H1 (cell line): ENCODE measurements around the gene TMEM253. TPM values are rescaled to one million over a fixed set of nuclear protein-coding genes. Genes with fewer than 3 reads are reported as not detected.

ENCODE experiments used
- CTCF ChIA-PET: fragments of 300-600 bp; sonication (Branson Sonifier 250); formaldehyde crosslinking; loops from one replicate; lab custom pipeline; 2021; ENCODE audit not compliant: partially characterized antibody; lab: Charles Lee
- POLR2A ChIA-PET: fragments of 300-600 bp; sonication (Branson Sonifier 250); formaldehyde crosslinking; loops from one replicate; lab custom pipeline; 2021; ENCODE audit warnings: inconsistent platforms; ENCODE audit not compliant: partially characterized antibody; lab: Charles Lee
- DNase-seq, 2 experiments: peaks; one replicate each; pipeline versions ENCODE4 v3.0.0 to v3.0.0-alpha.2; 2010 to 2022; ENCODE audit warnings: low spot score in 2 of 2, low read depth in 1 of 2, mixed read lengths in 1 of 2
- FAIRE-seq: peaks from 2 replicates; lab custom pipeline; 2011; peaks lifted over from hg19 to GRCh38; lab: Jason Lieb, UNC
- H2AFZ ChIP-seq: 2 replicates; pipeline ENCODE4 v1.8.1; 2012; ENCODE audit warnings: low read length, inconsistent platforms
- H2AK5ac ChIP-seq: 2 replicates; pipeline ENCODE4 v1.6.1; 2013; ENCODE audit warnings: low read depth, low read length
- H2BK120ac ChIP-seq: replicated peaks from 2 replicates; pipeline ENCODE3; 2013; ENCODE audit warnings: low read depth, low read length, inconsistent platforms
- H2BK12ac ChIP-seq: 2 replicates; pipeline ENCODE4 v1.6.1; 2013; ENCODE audit warnings: low read depth, low read length
- H2BK15ac ChIP-seq: 2 replicates; pipeline ENCODE4 v1.6.1; 2013; ENCODE audit warnings: low read length
- H2BK20ac ChIP-seq: 2 replicates; pipeline ENCODE4 v1.6.1; 2013; ENCODE audit warnings: low read length
- H2BK5ac ChIP-seq: 2 replicates; pipeline ENCODE4 v1.6.1; 2013; ENCODE audit warnings: low read depth, low read length
- H3K14ac ChIP-seq: 2 replicates; pipeline ENCODE4 v1.6.1; 2013; ENCODE audit warnings: inconsistent platforms; ENCODE audit not compliant: insufficient read length
- H3K18ac ChIP-seq: 2 replicates; pipeline ENCODE4 v1.6.1; 2013; ENCODE audit warnings: low read length; ENCODE audit errors: extremely low read depth
- H3K23ac ChIP-seq: 2 replicates; pipeline ENCODE4 v1.6.1; 2013; ENCODE audit warnings: inconsistent platforms; ENCODE audit not compliant: insufficient read length
- H3K23me2 ChIP-seq: 2 replicates; pipeline ENCODE4 v1.6.1; 2013; ENCODE audit warnings: low read depth, low read length
- H3K27ac ChIP-seq: 2 replicates; pipeline ENCODE4 v1.6.1; 2011; ENCODE audit warnings: low read depth, low read length, inconsistent platforms
- H3K27me3 ChIP-seq, 4 experiments: replicated peaks in 1 of 4; 1 replicate in 1 of 4; 2 replicates in 3 of 4; pipeline versions ENCODE4 v1.6.1 to v1.8.1; 2011 to 2013; ENCODE audit warnings: low read length in 3 of 4, mild to moderate bottlenecking in 3 of 4, inconsistent platforms in 2 of 4, mixed read lengths in 2 of 4, moderate library complexity in 1 of 4; ENCODE audit not compliant: control insufficient read depth in 3 of 4, insufficient read depth in 3 of 4; ENCODE audit errors: extremely low read depth in 1 of 4
- H3K36me3 ChIP-seq, 4 experiments: 2 replicates each; pipeline versions ENCODE4 v1.6.1 to v1.8.1; 2011 to 2013; ENCODE audit warnings: mild to moderate bottlenecking in 4 of 4, low read length in 3 of 4, moderate library complexity in 2 of 4, control low read depth in 1 of 4, inconsistent platforms in 1 of 4; ENCODE audit not compliant: insufficient read depth in 4 of 4, control insufficient read depth in 2 of 4
- H3K4ac ChIP-seq: replicated peaks from 2 replicates; pipeline ENCODE3; 2013; ENCODE audit warnings: low read length, low read depth, mixed read lengths, inconsistent platforms; ENCODE audit not compliant: insufficient read length
- H3K4me1 ChIP-seq, 4 experiments: replicated peaks in 1 of 4; 1 replicate in 1 of 4; 2 replicates in 3 of 4; pipeline versions ENCODE4 v1.6.1 to v1.8.1; 2011 to 2013; ENCODE audit warnings: low read length in 3 of 4, inconsistent platforms in 2 of 4, mixed read lengths in 1 of 4; ENCODE audit not compliant: insufficient read depth in 4 of 4, control insufficient read depth in 3 of 4
- H3K4me2 ChIP-seq, 2 experiments: 2 replicates each; pipeline versions ENCODE4 v1.6.1 to v1.8.1; 2011 to 2013; ENCODE audit warnings: low read depth in 2 of 2, low read length in 2 of 2, control low read depth in 1 of 2, inconsistent platforms in 1 of 2, mild to moderate bottlenecking in 1 of 2; ENCODE audit not compliant: insufficient read depth in 1 of 2
- H3K4me3 ChIP-seq, 4 experiments: fragments of 200-600, 300-600 bp in 1 of 4; sonication (generic), shearing (Covaris generic), sonication (Bioruptor Twin) in 1 of 4; 2 replicates each; pipeline versions ENCODE4 v1.5.1 to v1.8.1; 2011 to 2016; ENCODE audit warnings: low read length in 4 of 4, low read depth in 3 of 4, control low read depth in 2 of 4, inconsistent platforms in 2 of 4, mild to moderate bottlenecking in 2 of 4, mixed read lengths in 1 of 4, moderate library complexity in 1 of 4; ENCODE audit not compliant: insufficient read depth in 2 of 4; ENCODE audit errors: extremely low read depth in 1 of 4
- H3K56ac ChIP-seq: replicated peaks from 2 replicates; pipeline ENCODE3; 2013; ENCODE audit warnings: low read depth, mild to moderate bottlenecking, mixed read lengths, low read length, inconsistent platforms; ENCODE audit not compliant: insufficient read length
- H3K79me1 ChIP-seq: 2 replicates; pipeline ENCODE4 v1.6.1; 2013; ENCODE audit warnings: low read depth, low read length, control low read depth
- H3K79me2 ChIP-seq, 2 experiments: 2 replicates each; pipeline versions ENCODE4 v1.6.1 to v1.8.1; 2012 to 2013; ENCODE audit warnings: low read length in 2 of 2, mild to moderate bottlenecking in 2 of 2, inconsistent platforms in 1 of 2; ENCODE audit not compliant: insufficient read depth in 2 of 2, control insufficient read depth in 1 of 2
- H3K9ac ChIP-seq, 4 experiments: replicated peaks in 1 of 4; 1 replicate in 1 of 4; 2 replicates in 3 of 4; pipeline versions ENCODE4 v1.6.1 to v1.8.1; 2011 to 2013; ENCODE audit warnings: low read depth in 3 of 4, low read length in 3 of 4, control low read depth in 2 of 4, mild to moderate bottlenecking in 2 of 4, moderate library complexity in 2 of 4, inconsistent platforms in 1 of 4; ENCODE audit errors: extremely low read depth in 1 of 4
- H3K9me3 ChIP-seq, 2 experiments: 2 replicates each; pipeline versions ENCODE4 v1.6.1 to v1.8.1; 2012 to 2013; ENCODE audit warnings: mild to moderate bottlenecking in 2 of 2, moderate library complexity in 2 of 2, control low read depth in 1 of 2, inconsistent platforms in 1 of 2, low read depth in 1 of 2, low read length in 1 of 2, mixed read lengths in 1 of 2; ENCODE audit not compliant: insufficient read depth in 2 of 2
- H4K20me1 ChIP-seq, 2 experiments: replicated peaks in 1 of 2; 2 replicates each; pipeline versions ENCODE3 to v1.8.1; 2011 to 2013; ENCODE audit warnings: inconsistent platforms in 2 of 2, low read length in 2 of 2, mild to moderate bottlenecking in 1 of 2; ENCODE audit not compliant: insufficient read depth in 2 of 2, control insufficient read depth in 1 of 2
- H4K5ac ChIP-seq: 2 replicates; pipeline ENCODE4 v1.6.1; 2013; ENCODE audit warnings: low read length, low read depth, mixed read lengths, inconsistent platforms; ENCODE audit not compliant: insufficient read length
- H4K8ac ChIP-seq: 2 replicates; pipeline ENCODE4 v1.8.0; 2013; ENCODE audit warnings: mild to moderate bottlenecking, moderate library complexity, low read length, inconsistent platforms; ENCODE audit not compliant: insufficient read depth; ENCODE audit errors: extremely low read depth
- H4K91ac ChIP-seq: replicated peaks from 2 replicates; pipeline ENCODE3; 2013; ENCODE audit warnings: low read length, mixed read lengths, inconsistent platforms; ENCODE audit not compliant: insufficient read length
- KDM4A ChIP-seq: IDR thresholded peaks from one replicate; pipeline ENCODE4 v1.7.1; 2012; ENCODE audit warnings: low read depth, mild to moderate bottlenecking, moderate library complexity, low read length, inconsistent platforms; ENCODE audit not compliant: severe bottlenecking
- PHF8 ChIP-seq: fragments of 200-600 bp; sonication (generic); conservative IDR thresholded peaks from 2 replicates; pipeline ENCODE4 v1.7.1; 2012; ENCODE audit warnings: low read depth, mild to moderate bottlenecking, inconsistent platforms, low read length, moderate library complexity
- POLR2A ChIP-seq, 2 experiments: IDR thresholded peaks; 1 replicate in 1 of 2; 2 replicates in 1 of 2; pipeline ENCODE4 v1.6.1; 2011; ENCODE audit warnings: low read depth in 2 of 2, low read length in 2 of 2, mild to moderate bottlenecking in 2 of 2; ENCODE audit errors: control extremely low read depth in 1 of 2
- POLR2AphosphoS5 ChIP-seq: IDR thresholded peaks from 2 replicates; pipeline ENCODE4 v1.6.1; 2011; ENCODE audit warnings: low read depth, low read length
- RXRA ChIP-seq: IDR thresholded peaks from 2 replicates; pipeline ENCODE4 v1.6.1; 2011; ENCODE audit warnings: low read depth, mild to moderate bottlenecking, low read length, moderate library complexity; ENCODE audit not compliant: insufficient read depth
- SIX5 ChIP-seq: IDR thresholded peaks from 2 replicates; pipeline ENCODE4 v1.6.1; 2011; ENCODE audit warnings: mild to moderate bottlenecking, low read depth, low read length
- WGBS, 2 experiments: shearing (Covaris generic) in 1 of 2; methylation state at CpG; one replicate each; pipeline versions ENCODE4 v1.1.6 to v1.1.7; 2013 to 2015; ENCODE audit warnings: low lambda C conversion rate in 2 of 2, mixed read lengths in 2 of 2, inconsistent platforms in 1 of 2, low coverage in 1 of 2, missing lambda C conversion rate in 1 of 2; ENCODE audit not compliant: insufficient replicate concordance in 2 of 2, insufficient coverage in 1 of 2, insufficient read length in 1 of 2; ENCODE audit errors: extremely low coverage in 1 of 2, missing lambda C conversion rate in 1 of 2; 5-methylcytosine and 5-hydroxymethylcytosine counted together
- polyA plus RNA-seq, 7 experiments: library from polyadenylated mRNA; depleted of rRNA in 3 of 7; stranded (reverse) in 5 of 7; unstranded in 2 of 7; fragments of >200 nt in 5 of 7; fragments of 200-250 nt in 2 of 7; gene quantifications; 1 replicate in 5 of 7; 2 replicates in 1 of 7; 4 replicates in 1 of 7; pipeline versions ENCODE4 v1.2.1 to v1.2.3, GENCODE V29; 2011 to 2013; ENCODE audit warnings: missing spikeins in 2 of 7, mixed read lengths in 2 of 7
- total RNA-seq: library from RNA; stranded (reverse); fragmentation: NEBNext Ultra II Directional; extraction: Animal tissue kit (Norgen Biotek cat#: 25700); gene quantifications from 2 replicates; pipeline ENCODE4 v1.2.1, GENCODE V29; 2021
- TF ChIP-seq, protein P1 (sequence below), 3 experiments: IDR thresholded peaks; 1 replicate in 2 of 3; 2 replicates in 1 of 3; pipeline versions ENCODE4 v1.5.1 to v1.6.1; 2011; ENCODE audit warnings: low read length in 3 of 3, mild to moderate bottlenecking in 3 of 3, inconsistent platforms in 2 of 3, low read depth in 1 of 3, moderate library complexity in 1 of 3; ENCODE audit not compliant: insufficient read depth in 1 of 3; ENCODE audit errors: control extremely low read depth in 1 of 3

The TMEM253 gene
- total and polyA plus RNA-seq, 2 of the 8 experiments (the other 6 are each of a cell fraction or from before 2014, with no cell fraction given) = 1.9 to 2.2 TPM

DNA sequence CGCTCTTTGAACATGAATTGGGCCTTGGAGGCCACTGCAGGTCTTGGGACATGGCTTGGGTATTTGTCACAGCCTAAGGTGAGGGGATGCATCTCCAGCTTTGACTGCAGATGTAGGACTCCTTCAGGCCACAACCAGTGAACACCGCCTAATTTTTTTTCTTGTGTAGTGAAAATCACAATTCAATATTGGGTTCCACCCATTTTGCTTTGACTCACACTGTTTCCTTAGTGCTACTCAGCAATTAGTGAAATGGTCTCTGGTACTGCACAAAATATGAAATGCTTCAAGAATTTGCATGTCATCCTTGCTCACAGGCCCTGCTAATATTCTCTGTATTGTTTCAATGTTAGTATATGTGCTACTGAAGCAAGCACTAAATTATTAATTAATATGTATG, 12.5 kb downstream of the TMEM253 start:
- no peaks in the 10 kb centered on the region for H4K20me1 ChIP-seq
- H3K23ac ChIP-seq = no peak overlapping the region
- ChIA-PET POLR2A (interaction anchor here (0.6 to 1.6 kb wide), 2 partner anchors 21 to 24 kb away, joined by 3 to 5 read pairs; no protein-coding TSS in a partner anchor), CTCF (interaction anchor here (1.4 kb wide), 1 partner anchor 8 kb away, joined by 6 read pairs; no protein-coding TSS in a partner anchor)
- H3K9me3 ChIP-seq = no peaks in the 10 kb centered on the region
- no peak overlapping the region for H3K4me3 ChIP-seq
- no peak overlapping the region for H3K27ac ChIP-seq
- H3K36me3 ChIP-seq = no peaks in the 10 kb centered on the region
- no peak overlapping the region for H2AFZ ChIP-seq
- no peak overlapping the region for H3K56ac ChIP-seq
- no peaks in the 10 kb centered on the region for H3K79me1 ChIP-seq
- no peak overlapping the region for H2BK120ac ChIP-seq
- no peak overlapping the region for H3K18ac ChIP-seq
- no peak for DNase-seq
- FAIRE-seq = no peak
- no peak overlapping the region for H4K8ac ChIP-seq
- peaks cover 0 to 4% (median 0%) of the 10 kb centered on the region in 4 experiments; a peak in 1 of 7 replicates for H3K4me1 ChIP-seq
- TF ChIP-seq PHF8 (no peak), RXRA (no peak), SIX5 (no peak), POLR2AphosphoS5 (no peak), POLR2A (IDR thresholded peaks at IDR 0.05; ENCODE audit: control extremely low read depth in 1 of 2, low read depth in 2 of 2, low read length in 2 of 2) (no peak), KDM4A (no peak)
- TF ChIP-seq, protein P1, sequence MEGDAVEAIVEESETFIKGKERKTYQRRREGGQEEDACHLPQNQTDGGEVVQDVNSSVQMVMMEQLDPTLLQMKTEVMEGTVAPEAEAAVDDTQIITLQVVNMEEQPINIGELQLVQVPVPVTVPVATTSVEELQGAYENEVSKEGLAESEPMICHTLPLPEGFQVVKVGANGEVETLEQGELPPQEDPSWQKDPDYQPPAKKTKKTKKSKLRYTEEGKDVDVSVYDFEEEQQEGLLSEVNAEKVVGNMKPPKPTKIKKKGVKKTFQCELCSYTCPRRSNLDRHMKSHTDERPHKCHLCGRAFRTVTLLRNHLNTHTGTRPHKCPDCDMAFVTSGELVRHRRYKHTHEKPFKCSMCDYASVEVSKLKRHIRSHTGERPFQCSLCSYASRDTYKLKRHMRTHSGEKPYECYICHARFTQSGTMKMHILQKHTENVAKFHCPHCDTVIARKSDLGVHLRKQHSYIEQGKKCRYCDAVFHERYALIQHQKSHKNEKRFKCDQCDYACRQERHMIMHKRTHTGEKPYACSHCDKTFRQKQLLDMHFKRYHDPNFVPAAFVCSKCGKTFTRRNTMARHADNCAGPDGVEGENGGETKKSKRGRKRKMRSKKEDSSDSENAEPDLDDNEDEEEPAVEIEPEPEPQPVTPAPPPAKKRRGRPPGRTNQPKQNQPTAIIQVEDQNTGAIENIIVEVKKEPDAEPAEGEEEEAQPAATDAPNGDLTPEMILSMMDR (IDR thresholded peaks at IDR 0.05; ENCODE audit: control extremely low read depth in 1 of 3, insufficient read depth in 1 of 3, low read depth in 1 of 3, low read length in 3 of 3) = no peak
- H2BK20ac ChIP-seq = no peak overlapping the region
- no peak overlapping the region for H3K4ac ChIP-seq
- no peak overlapping the region for H2BK5ac ChIP-seq
- H2AK5ac ChIP-seq = no peak overlapping the region
- no peak overlapping the region for H3K9ac ChIP-seq
- H4K91ac ChIP-seq = no peak overlapping the region
- H4K5ac ChIP-seq = no peak overlapping the region
- no peaks in the 10 kb centered on the region for H3K27me3 ChIP-seq
- H3K79me2 ChIP-seq = no peaks in the 10 kb centered on the region
- no peak overlapping the region for H3K14ac ChIP-seq
- H2BK12ac ChIP-seq = no peak overlapping the region
- WGBS, 2 experiments = 86% methylated on average over 2 of the region's 2 CpGs; no CpG with 5 or more reads in 1 of the 2 experiments
- H3K4me2 ChIP-seq = no peak overlapping the region
- H3K23me2 ChIP-seq = no peaks in the 10 kb centered on the region
- no peak overlapping the region for H2BK15ac ChIP-seq
